ENCODE results near the gene OR6N1.

Gene OR6N1

GRCh38 chr1:158735848-158736247 lies 36.1 kb downstream of the OR6N1 start:
- DNase-seq, result no peak

GRCh38 chr1:158732524-158732923 lies 39.5 kb downstream of the OR6N1 start:
- DNase-seq, result no peak

DNA sequence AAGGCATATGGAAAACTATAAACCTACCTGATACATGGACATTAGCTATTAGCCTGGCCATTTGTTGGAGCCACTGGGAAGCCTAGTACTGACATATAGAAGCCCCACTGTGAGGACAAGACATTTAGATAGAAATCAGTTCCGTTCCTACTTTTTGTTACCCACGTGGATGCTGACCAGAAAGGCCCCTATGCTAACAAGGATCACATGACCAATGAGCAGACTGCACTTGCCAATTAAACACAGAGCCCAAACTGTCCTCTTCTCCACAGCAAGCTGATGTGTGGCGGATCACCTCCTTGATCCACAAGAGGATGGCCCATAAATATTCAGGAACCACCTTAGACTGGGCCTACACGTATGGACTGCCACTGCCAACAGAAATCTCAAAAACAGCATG lies 40.3 kb downstream of the OR6N1 start:
- no peak for DNase-seq

DNA sequence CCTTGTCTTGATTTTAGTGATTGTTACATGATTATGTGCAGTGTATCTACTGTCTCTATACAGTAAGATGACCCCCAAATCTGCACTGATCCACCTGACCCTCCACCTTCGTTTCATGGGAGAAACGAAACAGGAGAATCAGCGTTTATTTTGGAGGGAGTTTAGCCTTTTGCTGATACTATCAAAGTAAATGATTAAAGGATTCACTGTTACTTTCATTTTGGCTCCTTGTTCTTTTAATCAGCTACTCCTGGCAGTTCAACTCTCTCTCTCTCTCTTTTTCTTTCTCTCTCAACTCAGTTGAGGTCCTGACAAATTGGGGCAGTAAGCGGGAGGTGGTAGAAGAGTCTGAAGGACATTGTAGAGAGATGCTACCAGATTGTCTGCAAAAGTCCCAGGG lies 41.5 kb downstream of the OR6N1 start:
- DNase-seq, result no peak

GRCh38 chr1:158728510-158729225 lies 43.3 kb downstream of the OR6N1 start:
- DNase-seq, result no peak

GRCh38 chr1:158724442-158724841 lies 47.6 kb downstream of the OR6N1 start:
- no peak for DNase-seq

- no peak for DNase-seq
These were observed 51.4 kb downstream of the OR6N1 start, which contains the start of gene OR6K3 for GRCh38 chr1:158720620-158721019. Gene OR6K3, minus strand, starts transcription at chr1:158720720. Its CDS starts 2,605 bp downstream, at chr1:158718115.

- DNase-seq, result no peak
These were observed 52.3 kb downstream of the OR6N1 start for GRCh38 chr1:158719664-158720063.

- DNase-seq, result no peak
These were observed 54.7 kb downstream of the OR6N1 start for GRCh38 chr1:158717344-158717743.

DNA sequence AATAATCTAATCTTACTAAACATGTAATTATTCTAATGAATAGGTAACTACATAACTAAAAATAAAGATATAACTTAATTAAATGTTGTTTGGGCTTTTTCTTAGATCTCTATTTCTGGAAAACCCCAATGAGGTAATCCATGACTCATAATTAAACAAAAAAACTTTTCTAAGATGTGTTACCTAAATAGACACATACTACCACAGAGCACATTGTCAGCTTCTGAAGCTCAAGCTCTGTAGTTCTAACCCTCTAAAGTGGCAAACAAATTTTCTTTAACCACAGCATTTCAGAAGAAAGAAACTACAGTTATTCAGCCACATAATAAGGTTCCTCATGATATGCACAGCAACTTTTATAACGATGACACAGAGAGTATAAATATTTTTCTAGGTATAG lies 55.7 kb downstream of the OR6N1 start:
- DNase-seq, result no peak

DNA sequence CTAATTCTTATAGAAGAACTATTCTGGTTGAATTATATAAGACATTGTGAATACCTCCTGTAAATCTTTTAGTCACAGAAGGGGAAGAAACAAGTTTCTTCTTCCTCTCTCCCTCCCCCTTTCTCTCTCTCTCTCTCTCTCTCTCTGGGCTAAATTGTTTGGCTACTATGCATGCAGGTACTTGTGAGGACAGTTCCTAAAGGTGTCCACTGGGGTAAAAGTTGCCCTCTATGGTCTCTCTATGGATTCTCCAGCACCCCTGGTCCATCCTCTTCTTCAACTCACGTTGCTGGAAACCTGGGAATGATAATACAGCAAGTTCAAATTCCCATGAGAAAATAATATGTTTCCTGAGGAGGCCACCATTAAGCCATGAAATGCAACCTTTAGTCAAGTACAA lies 57.2 kb downstream of the OR6N1 start:
- DNase-seq, result no peak

Data from activated naive CD4-positive, alpha-beta T cell treated with Interleukin-2 at 50 U/mL for 16 hours (primary cell).